Dermis blood vessel endothelial cell (primary cell): Measurements from ENCODE around the gene TGM2. TPM values are rescaled to one million over a fixed set of nuclear protein-coding genes. Genes with fewer than 3 reads are reported as not detected.

Source experiments
- DNase-seq: peaks from one replicate; pipeline ENCODE4 v3.0.0; 2010
- total RNA-seq: library from RNA; depleted of rRNA; stranded (reverse); fragments of >200 nt; gene quantifications from 2 replicates; pipeline ENCODE4 v1.2.3, GENCODE V29; 2014

TGM2 gene
- total RNA-seq, 1 donor from 2014 or later: 401 TPM

DNA sequence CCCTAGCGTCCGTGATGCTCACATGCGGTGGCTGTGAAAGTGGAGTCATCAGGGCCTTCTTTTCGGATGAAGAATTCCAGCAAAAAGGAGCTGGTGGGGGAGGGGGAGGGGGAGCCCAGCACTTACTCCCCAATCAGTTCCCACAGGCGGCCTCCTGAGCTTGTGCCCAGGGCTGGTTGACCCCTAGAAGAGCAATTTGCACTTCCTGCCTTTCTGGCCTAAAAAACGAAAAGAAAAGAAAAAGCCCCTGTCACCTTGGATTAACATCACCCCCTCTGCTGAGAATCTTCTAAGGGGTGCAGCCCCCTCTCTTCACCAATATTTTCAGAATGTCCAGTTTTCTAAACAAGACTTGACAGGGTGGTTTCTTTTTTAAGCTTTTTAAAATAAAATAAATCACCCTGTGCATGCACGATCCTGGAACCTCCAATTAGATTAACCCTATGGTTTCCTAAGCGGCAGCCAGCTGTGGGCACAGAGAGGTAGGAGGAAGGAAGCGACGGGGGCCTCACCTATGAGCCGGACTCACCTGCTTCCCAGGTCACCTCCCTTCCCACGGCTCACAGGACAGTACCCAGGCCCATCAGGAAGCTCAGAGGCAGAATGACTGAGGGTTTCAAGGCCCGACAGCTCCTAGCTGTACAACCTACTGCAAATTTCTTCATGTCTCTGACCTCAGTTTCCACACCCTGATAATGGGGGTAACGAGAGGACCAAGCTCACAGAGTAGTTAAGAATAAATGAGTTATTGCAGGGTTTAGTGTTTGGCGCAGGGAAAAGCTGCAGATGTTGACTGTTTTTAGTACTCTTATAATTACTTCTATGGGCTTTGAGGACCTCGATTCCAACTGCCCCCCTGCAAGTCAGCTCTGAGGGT lies 10.5 kb upstream of the TGM2 start:
- DNase-seq: no peak

DNA sequence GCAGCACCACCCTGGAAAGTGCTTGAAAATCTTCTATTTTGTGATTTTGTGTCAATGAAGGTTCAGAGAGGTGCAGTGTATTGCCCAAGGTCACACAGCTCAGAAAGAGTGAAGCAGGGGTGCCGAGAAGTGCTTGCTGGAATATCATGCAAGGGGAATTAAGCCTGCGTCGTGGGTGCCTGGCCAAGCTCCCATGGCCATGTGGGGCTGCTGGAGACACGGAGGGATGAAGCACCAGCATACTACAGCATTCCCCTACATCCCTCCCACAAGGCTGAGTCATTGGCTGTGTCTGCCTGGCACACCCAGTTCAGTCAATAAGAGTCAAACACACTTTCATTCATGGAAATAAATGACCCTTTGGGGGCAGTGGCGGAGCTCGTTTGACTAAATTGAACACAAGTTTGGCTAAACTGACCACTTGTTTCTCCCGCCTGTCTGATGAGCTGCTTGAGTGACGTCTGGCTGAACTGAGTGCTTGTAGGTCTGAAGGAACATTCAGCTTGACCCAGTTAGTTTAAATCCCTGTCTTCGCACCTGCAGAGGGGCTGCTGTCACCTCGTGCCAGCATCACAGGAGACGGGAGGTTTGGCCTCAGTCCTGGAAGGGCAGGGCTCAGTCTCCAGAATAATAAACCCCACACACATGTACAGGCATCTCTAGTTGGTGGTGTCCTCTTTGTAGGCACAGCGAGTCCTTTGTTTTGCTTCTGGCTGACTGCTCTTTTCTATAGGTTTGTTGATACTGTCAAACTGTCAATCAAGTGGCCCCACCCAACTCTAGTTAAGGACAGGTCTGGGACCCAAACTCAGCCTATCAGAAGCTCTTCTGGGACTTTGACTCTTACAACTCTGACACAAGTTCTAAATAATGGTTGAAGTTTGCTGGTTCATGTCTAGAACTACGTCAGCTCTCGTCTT lies 8.4 kb upstream of the TGM2 start:
- DNase-seq: peak; percentile 73

DNA sequence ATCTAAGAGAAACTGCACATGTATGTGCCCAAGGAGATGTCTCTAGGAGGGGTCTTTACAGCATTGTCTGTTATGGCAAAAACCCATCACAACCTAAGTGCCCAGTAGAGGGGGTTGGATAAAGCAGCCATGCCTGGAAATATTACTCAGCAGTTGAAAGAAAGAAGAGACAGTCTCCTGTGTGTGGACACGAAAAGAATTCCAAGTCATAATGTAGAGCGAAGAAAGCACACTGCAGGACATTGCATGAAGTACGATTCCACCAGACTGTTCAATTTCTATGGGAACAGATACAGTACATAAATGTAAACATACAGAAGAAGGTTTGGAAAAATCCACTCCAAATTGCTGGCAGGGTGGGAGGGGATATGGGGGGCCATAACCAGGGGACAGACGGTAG lies 7.3 kb upstream of the TGM2 start:
- no peak for DNase-seq

DNA sequence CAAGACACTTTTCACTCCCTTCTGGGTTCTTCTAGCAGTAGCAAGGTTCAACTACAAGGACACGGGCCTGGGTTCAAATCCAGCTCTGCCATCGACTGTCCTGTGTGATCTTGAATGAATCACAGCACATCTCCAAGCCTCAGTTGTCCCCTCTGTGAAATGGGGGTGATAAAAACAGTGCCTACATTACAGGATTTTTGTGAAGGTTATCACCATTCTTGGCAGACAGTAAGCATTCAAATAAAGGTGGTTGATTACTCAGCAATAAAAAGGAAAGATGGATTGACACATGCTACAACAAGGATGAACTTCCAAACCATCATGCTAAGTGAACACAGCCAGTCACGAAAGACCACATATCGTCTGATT lies 6.6 kb upstream of the TGM2 start:
- no peak for DNase-seq

DNA sequence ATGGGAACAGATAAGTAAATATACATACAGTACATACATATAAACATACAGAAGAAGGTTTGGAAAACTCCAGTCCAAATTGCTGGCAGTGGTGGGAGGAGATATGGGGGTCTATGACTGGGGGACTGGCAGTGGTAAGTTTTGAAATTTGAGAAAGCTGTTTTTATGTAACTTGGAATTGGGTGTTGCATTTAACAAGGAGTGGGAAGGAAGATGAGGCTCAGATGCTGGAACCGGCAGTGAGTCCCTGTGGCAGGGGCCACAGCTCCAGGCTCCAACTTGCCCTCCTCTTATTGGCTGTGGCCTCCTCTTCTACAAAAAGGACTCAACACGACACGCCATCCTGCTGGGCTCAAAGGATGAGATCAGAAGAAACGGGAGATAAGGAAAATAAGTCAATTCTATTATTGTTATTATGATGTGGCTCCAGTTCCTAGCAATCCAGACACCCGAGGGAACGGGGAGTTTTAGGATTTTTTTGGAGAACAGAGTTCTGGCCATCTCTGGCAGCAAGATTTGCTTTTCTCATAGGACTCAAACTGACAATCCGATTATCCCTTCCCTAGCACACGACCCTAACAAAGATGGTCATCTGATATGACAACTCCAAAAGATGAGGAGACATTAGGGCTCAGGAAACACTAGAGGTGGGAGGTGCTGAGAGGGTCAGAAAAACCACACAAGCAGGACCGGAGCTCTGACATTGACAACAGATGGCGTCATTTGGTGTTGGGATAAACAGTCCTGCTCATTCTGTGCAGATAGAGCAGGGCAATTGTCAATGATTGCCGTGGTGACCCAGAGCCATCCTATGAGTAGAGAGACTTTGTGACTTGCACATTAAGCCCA lies 6.0 kb upstream of the TGM2 start:
- DNase-seq: no peak

DNA sequence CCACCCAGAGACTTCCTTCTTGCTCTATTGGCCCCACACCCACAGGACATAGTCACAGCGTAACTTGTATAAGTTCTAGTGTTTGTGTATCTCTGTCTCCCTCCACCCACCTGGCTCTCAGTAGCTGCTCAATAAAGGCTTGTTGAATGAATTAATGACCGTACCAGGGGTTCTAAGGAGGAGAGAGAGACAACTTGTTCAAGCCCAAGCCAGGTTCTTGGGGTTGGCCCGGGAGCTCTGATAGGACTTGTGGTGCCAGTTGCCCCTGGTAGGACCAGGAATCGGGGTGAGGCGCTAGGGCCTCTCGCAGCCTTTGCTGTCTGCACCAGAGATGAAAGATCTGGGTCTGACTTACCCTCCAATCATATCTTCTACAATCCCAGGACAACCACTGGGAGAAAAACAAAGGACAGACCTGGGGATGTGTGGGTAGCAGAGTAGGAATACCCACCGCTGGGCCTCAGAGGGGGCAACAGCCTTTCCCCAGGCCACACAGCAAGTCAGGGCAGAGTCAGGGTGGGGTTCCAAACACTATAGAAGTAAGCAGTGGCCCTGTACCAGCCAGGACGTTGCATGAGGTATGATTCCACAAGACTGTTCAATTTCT lies 5.3 kb upstream of the TGM2 start:
- no peak for DNase-seq

DNA sequence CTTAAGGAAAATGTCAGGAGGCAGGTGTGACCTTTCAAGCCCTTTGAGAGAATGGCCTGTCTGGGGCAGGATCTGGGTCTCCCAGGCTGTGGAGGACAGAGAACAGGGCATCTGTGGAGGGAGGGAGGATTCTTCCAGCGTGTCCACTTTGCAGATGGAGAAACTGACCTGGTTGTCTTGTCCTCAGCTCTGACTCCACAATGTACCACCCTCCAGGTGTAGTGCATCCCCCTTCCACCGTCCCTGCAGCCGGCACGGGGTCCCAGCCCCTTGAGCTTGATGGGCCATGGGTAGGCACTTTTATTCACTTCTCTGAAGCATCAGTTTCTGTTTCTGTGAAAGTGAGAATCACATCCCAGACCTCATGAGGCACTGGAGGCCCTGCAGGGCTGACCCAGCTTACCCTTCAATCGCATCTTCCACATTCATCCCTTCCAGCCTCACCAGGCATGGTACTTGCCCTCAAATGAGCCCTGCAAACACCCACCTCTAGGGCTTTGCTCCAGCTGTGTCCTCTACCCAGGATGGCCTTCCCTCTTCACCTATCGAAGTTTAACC lies 4.6 kb upstream of the TGM2 start:
- no peak for DNase-seq

DNA sequence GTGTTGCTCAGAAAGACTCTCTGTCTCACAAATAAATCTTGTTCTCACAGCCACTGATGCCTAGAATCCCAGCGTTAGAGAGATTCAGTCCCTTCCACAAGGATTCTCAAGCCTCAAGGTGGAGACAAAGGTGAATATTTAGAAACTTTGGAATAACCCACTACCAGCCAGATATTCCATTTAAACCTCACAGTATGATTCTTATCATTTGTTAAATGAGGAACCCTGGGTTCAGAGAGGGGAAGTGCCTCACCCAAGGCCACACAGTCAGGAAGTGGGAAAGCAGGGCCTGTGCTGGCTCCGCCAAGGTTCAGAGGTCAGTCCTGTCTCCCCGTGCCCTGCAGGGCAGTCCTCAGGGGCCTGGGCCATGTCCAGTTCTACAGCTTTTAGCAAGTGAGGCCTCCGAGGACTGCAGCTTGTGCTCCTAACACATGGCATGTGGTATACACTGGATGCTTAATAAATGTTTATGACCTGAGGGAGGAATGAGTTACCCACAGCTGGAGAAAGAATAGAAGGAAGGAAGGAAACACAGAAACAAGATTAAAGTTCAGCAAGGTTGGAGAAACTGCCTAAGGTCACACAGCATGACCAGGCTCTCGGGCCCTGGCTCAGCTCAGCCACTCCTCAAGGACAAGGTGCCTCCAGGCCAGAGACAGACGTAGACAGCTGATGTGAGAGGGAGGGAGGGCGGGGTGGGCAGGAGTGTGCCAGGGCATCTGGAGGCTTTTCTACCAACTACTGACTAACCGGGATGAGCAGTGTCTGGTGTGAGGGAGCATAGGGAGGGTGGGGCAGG lies 3.9 kb upstream of the TGM2 start:
- peak; percentile 34 for DNase-seq

DNA sequence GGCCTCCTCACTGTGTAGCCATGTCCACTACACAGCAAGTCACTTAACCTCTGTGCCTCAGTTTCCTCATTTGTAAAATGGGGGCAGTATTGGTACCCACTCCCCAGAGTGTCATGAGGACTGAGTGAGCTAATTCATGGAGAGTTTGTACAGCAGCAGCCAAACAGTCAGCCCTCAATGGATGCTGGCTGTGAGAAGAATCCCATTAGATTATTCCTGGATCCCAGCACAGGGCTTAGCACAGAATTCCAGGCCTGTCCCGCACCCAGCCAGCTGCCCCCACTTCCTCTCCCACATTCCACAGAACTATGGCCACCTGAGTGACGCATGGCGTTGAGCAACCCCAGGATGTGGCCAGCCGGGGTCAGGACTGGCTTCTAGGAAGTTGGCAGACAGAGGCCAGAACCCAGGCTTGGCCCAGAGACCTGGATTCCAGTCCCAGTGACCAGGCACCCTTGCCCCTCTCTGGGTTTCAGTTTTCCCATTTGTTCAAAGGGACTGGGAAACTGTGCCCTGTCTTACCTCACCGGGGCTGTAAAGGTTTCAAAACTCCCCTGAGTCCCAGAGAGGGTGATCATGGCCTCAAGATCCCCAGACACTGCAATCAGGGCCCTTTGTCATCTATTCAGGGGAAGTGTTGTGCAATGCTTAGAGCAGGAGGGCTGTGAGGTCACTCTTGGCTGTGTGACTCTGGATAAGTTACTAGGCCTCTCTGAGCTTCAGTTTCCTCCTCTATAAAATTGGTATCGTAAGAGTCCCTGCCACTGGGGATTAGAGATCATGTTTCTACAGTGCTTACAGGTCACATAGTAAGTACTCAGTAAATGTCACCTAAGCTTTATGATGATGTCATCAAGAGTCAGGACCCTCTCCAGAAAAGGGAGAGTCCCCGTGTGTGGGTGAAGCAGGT lies 3.0 kb upstream of the TGM2 start:
- peak; percentile 92 for DNase-seq

DNA sequence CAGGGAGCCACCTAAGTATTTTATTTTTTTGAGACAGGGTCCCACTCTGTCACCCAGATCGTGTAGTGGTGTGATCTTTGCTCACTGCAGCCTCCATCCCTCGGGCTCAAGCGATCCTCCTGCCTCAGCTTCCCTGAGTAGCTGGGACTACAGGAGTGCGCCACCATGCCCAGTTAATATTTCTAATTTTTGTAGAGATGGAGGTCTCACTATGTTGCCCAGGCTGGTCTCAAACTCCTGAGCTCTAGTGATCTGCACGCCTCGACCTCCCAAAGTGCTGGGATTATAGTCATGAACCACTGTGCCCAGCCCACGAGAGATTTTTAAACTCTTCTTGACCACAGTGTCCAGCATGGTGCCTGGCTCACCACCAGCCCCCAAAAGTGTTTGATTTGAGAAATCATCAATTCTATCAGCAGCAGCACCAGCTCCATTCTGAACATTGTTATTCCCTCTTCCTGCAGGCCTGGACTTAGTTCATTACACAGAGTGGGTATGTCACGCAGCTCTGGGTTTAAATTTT lies 2.3 kb upstream of the TGM2 start:
- no peak for DNase-seq

DNA sequence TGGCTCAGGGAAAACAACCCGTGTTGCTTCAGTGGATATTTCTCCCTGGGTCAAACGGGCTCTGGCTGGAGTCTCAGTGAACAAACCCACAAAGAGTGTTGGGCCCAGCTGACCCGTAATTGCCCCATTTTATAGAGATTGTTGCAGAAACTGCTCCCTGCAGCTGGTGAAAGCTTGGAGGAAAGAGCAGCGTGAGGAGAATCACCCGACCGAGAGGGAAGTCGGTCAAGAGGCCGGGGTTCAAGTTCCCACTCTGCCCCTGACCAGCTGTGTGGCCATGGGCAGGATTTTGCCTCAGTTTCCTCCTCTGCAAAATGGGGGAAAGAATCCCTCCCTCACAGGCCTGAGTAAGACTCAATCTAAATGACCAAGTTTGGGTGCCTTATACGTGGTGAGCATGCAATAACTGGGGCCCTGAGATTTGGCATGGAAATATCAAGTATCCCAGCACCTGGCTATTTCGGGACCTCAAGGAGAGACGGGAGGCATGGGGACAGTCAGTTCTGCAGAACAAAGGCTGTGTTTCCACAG lies 1.7 kb upstream of the TGM2 start:
- DNase-seq: no peak

DNA sequence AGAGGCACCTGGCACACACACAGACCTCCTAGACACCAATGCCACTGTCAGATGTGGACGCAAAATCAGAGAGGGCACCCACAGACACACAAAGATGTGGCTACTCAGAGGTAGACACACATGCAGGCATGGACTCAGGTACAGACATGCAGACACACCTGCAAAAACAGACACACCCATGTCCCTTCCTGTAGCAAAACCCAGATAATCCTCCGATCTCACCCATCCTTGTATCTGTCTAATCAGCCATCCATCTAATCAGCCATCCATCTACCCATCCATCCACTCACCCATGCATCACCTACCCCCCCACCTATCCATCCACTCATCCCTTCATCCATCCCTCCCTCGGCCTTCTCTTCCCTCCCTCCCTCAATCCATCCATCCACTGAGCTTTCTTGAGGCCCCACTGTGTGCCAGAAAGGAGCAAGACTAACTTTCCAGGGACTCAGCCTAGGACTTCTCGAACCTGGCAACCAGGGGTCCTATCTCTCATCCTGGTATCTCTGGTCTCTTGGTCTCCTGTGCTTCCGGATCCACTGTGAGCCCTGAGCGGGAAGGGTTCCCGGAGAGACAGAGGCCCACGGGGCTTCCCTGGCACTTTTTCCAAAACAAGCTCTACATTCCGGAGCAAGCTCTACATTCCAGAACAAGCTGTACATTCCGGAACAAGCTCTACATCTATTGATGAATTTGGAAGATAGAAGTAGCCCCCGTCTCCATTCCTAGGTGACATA lies 1.1 kb upstream of the TGM2 start:
- peak; percentile 59 for DNase-seq

DNA sequence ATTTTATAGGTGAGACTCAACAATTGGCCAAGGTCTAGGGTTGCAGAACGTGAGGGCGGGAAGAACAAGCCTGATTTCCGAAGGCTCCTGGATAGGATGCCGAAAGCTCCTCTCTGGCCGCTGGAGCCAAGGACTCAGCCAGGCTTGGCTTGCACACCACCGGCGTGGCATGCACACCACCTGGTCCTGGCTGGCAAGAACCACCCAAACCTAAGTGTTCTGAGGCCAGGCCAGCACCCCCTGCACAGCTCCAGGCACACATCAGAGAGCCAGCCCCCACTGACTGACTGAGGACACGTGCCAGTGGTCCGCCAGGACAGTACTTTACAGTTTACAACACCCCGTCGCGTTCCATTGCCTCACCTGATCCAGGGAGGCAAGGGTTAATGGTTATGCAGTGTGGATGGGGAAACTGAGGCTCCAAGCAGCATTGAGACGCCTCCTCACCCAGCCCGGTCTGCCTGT lies 414 bp downstream of the TGM2 start:
- no peak for DNase-seq

DNA sequence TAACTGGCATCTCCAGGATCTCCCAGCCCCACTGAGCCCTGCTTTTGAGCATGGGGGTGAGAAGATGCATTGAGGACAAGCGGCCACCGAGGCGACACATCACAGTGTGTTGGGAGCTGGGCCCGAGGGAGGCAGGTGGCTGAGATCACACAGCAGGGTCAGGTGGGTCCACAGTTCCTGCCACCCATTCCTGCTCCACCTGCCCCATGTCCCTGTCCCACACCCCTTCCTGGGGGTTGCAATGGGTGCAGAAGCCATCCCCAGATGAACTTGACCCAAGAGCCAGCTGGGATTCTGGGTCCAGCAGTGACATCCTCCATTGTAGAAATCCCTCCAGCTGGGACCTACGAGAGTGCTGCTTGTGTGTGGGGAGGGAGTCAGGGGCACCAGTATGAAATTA lies 1.0 kb downstream of the TGM2 start:
- DNase-seq: peak; percentile 24

DNA sequence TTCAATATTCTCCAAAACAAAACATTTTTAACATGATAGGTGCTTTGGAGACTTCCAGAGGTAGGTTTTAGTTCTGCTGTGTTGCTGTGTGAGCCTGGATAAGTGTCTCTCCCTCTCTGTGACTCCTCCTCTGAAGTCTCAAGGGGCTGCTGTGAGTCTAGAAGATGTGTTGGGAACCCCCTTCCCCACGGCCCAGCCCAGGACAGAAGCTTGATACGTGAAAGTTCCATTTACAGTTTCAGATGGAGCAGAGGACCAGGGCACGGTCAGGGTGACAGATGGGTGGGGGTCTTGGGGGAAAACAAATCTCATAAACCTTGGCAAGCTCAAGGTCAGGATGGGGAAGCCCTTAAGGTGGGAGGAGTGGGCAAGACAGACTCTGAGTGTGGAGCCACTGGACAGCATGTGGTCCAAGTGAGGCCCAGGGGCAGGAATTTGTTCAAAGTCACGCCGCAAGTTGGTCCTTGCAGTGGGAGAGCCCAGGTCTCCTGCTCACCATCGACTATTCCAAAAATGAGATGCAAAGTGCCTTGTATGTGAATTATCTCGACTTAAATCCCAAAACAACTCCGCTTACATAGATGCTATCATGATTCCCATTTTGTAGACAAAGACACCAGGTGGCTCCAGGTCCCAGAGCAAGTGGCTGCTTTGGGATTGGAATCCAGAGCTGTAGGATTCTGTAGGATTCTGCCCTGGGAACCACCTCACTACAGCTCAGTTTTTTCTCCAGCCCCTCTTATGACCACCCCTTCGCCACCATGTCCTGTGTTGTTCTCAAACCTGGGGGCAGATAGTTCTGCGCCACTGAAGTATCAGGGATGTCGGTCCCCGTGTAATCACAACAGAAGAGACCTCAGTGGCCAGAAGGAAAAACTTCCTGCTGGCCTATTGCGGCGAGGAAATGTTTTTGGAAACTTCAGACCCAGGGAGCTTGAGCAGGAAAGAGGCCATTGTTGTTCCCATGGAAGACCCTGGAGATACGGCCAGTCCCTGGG lies 1.9 kb downstream of the TGM2 start:
- peak; percentile 36 for DNase-seq

DNA sequence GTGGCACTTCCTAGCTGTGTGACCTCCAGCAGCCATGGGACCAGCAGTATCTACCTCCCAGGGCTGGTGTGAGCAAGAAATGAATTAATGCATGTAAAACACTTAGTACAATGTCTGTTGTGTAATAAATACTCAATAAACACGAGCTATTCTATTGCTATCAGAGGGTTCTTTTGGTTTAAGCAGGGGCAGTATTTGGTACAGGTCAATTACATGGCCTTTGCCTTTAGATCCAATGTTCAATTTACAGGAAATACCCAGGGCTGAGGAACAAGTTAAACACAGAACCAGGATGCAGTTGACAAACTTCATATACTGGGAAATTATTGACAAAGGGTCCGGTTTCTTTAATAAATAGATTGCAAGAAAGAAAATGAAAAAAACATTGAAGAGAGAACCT lies 2.9 kb downstream of the TGM2 start:
- no peak for DNase-seq

DNA sequence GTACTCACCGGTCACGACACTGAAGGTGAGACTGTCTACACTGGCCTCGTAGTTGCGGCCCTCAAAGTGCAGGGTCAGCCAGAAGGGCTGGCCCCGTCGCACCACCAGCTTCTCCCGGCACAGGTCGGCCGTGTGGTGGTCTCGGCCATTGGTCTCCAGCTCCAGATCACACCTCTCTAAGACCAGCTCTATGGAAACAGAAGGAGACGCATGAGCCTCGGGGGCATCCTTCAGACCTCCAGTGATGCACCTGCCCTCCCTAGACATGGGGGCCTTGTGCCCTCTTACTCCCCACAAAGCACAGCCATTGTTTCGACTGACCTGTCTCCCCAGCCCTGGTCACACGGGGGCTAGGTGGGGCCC lies 3.7 kb downstream of the TGM2 start:
- peak; percentile 8 for DNase-seq
